HG03354 (cell line): ENCODE measurements around the gene ADTRP.

Source experiments
- ATAC-seq: cut with Tn5 transposase; IDR thresholded peaks from one replicate; pipeline ENCODE4 v1.9.1; 2021; ENCODE audit warnings: mild to moderate bottlenecking; ENCODE audit not compliant: unreplicated experiment, poor library complexity, severe bottlenecking

Gene ADTRP

DNA sequence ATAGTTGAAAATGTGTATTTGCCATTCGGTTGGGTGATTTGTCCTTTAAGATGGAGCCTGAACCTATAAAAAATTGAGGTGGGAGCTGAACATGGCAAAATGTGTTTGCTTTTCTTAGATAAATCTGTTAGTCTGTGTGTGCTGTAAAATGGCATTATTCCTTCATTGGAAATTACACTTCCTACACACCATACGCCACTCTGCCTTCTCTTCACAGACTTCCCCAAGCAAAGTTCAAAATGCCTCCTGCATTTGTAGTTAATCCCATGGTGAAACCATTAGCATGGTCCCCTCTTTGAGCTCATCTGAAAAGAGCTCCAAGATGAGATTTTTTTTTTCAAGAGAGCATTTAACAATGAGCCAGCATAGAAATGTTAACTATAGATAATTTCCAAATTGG lies 567 bp downstream of the ADTRP start:
- no peak for ATAC-seq

DNA sequence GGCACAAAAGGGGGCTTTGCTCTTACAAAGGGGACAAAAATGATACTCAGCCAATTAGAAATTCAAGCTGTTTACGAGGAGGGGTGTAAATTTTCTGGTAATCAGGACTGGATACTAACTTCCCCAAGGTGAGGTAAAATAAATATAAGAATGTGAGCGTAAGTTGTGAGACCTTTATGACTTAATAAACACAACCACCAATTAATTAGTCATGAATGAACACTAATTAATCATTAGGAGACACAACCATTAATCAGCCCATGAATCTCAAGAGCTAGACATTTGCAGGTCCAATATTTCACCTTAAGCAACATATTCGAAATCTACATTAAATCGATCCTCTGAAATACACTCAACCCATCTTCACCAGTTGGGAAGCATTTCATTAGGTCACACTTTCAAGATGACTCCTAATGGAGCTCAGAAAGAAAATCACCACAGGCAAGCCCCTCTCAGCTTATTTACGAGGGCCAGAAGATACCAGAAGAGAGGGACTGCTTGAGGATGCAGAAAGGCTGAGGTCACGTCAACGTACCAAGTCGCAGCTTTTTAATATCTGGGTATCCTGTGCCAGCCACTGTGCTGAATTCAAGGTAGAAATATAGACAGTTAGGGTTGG lies 2.7 kb downstream of the ADTRP start:
- ATAC-seq: no peak

DNA sequence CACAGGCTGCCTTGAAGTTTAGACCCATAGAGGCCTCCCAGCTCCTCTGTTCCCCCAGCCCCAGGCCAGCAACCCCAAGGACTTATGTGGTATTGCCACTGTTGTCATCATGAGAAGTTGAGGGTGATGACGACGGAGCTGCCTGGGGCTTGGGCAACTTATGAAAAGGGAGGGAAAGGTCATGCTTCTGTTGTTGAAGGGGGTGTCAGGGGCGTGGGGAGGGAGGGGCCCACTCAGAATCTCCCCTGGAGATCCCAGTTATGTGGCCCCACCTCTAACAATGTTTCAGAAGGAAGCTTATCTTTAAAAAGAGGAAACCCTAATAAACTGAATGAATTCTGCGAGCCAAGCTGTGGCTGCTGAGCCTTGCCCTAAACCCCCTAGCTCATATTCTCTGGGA lies 4.2 kb downstream of the ADTRP start:
- ATAC-seq: no peak

DNA sequence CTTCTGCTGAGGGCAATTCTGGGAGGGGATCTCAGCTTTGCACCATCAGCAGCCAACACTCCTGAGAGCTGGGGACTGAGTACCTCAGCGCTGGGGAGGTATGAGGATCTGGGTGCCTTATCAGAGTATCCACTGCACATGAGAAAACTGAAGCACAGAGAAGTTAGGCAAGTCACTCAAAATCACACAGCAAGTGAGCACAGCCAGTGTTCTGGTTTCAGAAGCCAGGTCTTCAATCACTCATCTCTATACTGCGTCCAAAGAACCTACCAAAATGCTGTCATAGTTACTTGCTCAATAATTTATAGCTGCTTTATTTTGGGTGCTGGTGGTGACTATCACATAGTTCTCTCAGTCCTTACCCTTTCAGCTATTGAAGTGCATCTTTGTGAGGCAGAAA lies 5.0 kb downstream of the ADTRP start:
- no peak for ATAC-seq

DNA sequence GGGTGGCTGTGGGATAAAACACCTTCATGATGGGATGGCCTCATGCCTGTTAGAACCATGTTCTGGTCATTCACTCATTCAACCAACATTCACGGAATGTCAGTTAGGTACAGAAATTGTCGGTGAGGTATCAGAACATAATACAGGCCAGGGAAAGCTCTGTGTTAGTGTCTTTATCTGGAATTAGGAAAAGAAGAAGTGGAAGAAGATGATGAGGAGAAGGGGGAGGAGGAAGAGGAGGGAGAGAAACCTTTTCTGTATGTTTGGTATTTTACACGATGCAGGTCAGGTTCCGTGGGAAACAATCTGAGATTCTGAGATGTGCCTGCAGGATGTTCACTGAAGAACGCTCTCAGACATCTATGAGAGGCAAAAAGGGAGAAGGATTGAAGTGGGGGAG lies 5.6 kb downstream of the ADTRP start:
- no peak for ATAC-seq

DNA sequence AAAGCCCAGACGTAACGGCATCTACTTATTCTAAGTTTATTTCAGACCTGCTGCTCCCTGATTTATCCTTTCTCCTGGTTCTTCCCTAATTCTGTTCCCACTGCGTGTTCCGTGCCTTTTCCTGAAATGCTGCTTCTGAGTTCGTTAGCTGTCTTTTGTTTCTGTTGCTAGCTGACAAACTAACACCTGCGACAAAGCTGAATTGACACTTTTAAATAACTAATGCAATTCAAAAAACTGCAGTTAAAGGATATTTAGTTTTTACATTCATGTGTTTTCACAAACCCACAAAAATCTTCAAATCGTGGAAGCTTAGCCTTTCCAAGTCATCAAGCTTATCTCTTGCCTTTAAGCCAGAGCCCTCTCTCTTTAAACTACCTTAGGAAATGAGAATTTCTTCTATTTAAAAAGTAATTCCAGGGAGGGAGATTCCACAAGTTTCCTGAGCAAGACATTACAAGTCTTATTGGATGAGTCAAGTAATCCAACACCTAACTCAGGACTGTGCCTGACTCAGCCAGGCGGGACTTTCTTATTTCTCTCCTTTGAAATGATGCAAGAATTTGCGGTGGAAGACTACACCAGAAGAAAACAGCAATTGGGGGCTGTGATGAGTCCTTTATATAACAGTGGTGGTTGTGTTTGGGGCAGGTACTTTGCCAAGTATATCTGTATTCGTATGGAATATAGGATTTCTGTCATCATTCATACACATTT lies 6.3 kb downstream of the ADTRP start:
- ATAC-seq: no peak

DNA sequence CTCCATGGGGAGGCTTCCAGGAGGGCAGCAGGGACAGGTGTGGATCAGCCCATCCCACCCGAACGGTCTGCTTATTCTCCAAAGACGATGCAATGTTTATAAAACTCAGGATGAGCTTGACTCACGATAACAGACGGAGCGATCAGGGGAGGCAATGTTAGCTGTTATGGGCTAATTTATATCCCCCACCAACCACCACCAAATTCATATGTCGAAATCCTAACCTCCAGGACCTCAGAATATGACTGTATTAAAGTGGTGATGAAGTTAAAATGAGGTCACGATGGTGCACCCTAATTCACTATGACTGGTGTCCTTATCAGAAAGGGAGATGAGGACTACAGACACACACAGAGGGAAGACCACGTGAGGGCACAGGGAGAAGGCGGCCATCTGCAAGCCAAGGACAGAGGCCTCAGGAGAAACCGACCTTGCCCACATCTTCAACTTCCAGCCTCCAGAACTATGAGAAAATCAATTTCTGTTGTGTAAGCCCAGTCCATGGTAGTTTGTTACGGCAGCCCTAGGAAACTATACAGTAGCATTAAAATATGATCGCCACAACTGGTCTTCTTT lies 7.0 kb downstream of the ADTRP start:
- ATAC-seq: no peak

DNA sequence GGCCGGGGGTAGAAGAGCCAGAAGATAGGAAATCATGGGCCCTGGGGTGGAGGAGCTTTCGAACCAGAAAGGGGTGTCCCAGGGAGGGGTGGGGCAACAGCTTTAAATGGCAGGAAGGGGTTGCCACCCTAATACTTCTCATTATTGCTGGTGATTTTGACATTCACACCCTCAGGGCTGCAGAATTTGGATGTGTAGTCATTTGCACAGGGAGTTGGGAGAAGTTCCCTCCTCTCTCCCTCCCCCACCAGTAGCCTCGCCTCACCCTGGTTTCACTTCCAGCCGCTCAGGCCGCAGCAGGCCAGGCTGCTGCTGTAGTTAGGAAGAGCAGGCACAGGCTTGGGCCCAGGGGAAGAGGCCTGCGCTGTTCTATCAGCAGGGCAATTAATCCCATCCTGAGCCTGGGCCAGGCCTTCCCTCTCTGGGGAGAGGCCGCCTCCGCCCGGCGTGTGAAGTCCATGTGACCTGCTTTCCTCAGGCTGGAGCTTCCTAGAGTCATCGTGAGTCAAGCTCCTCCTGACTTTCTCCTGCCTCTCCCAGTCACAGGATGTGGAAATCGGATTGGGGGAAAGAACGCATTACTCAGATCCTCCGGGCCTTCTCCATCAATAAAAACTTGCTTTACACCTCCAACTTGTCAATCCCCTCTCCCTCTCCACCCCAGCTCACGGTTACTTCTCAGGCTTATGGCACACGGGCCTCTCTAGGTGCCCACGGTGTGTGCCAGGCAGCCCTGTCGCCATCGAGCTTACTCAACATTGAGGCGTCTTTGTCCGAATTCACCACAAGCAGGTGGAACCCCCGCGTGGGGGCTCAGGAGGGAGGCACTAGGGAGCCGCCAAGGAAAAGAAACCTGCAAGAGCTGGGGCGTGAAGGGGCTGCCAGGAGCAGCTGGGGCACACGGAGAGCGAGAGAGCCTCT lies 7.8 kb downstream of the ADTRP start:
- ATAC-seq: no peak

DNA sequence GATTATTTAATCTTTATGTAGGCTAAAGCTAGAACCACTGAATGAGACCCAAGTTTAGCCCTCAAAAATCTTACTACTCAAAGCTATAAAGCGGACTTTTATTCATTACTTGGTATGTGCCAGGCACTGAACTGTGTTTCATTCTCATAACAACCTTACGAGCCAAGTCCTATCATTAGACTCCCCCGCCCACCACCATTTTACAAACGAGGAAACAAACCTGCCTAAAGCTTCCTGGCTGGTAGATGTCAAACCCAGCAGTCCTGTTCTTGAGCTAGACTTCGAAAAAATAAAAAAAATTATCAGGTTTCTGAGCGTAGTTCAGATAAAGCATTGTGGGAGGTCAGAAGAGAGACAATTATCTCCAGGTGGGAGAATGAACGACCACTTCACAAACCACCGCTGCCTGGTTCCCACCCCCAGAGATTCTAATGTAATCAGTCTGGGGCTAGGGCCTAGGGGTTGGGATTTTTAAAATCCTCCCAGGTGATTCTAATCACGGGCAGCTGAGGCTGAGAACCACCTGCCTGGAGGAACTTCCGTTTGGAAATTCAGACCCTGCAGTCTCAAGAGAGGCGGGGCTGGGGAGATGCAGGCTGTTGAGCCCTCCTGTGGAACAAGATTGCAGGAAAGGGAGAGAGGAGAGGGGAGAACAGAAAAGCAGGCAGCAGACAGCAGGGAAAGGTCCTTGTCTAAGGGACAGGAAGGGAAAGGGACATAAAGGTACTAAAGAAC lies 8.6 kb downstream of the ADTRP start:
- ATAC-seq: no peak

DNA sequence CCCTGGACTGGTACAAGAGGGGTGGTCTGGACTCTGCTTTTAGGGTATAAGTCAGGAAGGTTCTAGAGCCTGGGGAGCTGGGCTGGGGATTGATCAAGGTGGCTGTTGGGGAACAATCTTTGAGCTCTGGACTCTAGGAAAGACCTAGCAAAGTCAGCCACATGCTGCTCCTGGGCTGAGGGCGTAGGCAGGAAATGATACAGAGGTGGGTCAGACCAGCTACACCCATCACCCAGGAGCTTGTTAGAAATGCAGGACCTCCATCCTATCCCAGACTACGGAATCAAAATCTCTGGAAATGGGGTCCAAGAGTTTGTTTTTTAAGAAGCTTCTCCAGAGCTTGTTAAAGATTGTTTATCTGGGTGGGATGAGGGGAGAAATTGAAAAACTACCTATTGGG lies 9.4 kb downstream of the ADTRP start:
- ATAC-seq: no peak

DNA sequence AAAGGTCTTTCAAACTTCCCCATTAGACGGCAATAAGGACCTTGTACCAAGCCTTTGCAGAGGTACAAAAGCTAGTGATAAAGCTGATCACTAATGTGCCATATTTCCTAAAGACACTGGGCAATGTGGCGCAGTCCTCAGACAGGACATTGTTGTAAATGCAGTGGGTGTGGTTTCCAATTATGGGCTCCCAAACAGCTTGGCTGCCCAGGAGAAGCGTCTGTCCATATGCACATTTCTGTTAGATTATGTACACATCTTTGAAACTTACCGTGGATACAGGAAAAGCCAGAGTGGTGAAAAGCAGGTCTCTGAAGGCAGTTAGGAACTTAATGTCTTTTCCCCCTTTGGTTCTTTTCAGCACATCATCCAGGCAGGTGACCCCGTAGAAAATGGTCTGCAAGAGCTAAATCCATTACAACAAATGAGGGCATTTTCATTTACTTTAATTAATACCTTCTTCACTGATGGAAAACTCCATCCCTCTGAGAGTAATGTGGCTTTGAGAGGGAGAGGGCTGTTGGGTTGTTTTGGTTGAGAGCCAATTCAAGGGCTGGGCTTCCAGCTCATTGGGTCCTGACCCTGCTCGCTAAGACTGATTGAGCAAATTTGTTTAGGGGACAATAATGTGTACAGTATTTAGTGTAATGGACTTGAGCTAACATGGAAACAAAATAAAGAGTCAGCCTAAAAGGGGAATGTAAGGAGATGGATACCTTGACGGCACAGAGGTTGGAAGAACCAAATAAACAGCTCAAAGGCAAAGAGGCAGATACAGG lies 10.4 kb downstream of the ADTRP start:
- ATAC-seq: no peak

DNA sequence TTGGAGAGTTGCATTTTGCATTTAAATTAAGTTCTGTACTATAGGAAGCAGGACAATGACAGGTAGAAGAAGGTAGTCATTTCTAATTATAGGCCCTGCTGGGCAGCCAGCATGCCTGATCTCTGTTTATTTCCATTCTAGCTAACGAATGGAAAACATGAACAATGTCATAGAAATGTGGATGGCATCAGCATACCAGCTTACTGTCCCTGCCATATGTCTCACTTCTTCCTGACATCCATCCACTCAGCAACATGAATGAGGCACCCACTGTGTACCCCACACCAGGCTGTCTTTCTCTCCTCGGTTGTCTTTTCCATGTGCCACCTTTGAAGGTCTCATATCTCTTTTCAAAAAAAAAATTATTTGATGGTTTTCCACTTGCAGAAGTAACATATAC lies 11.1 kb downstream of the ADTRP start:
- ATAC-seq: no peak

DNA sequence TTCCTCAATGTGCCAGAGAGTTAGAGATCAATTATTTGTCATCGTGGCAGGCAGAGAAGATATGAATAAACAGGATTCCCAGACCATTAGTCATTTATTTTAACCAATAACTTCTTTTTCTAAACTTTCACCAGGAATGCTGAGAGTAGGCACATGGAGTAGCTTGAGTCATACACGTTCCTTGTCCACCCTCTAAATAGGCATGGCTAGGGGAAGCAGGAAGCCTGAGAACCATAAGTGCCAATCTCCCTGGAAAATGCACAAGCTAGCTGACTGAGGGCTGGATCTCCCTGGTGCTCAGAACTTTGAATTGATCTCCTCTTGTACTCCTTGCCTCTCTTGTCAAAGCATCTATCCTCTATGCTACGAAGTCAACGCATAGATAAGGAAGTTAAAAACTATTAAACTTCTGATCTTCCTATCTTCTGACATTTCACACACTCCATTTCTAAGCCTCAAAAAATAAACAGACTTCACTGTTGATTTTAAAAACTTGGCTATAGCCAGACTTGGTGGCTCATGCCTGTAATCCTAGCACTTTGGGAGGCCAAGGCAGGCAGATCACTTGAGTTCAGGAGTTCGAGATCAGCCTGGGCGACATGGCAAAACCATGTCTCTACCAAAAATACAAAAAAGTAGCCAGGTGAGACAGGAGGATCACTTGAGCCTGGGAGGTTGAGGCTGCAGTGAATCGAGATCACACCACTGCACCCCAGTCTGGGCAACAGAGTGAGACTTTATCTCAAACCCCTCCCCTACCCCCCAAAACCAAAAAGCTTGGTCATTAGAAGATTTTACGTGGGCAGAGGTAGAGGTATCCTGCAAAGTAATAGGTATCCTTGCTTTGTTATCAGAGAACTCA lies 11.8 kb downstream of the ADTRP start:
- no peak for ATAC-seq

DNA sequence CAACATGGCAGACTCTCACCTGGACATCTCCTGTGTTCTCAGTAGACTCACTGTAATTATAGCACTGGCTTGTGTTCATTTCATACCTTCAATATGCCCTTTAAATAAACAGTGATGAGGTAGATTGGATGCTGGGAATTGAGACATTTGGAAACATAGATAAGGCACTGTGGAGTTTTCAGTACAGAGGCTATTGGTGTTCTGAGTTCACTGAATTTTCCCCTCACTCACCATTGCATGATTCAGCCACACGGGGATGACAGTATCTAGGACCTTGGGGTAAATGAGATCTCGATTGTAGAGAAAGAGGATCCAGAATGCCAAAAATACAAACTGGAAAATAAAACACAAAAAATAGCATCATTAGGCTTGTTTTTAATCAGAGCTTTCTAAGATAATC lies 12.6 kb downstream of the ADTRP start:
- ATAC-seq: no peak

DNA sequence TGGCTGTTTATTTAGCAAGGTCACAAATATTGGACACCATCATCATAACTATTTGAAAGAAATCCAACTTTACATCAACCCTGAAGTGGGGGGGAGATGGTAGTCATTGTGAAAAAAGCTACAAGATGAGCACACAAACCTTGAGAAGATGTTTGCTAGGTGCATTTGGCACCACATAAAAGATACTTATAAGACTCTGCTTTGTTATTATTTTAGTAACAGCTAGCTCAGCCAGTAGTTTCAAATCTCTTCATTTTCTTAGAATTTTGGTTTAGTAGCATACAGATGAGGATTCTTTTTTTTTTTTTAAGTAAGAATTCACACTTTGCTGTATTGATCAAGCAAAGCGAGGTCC lies 14.4 kb downstream of the ADTRP start:
- no peak for ATAC-seq

DNA sequence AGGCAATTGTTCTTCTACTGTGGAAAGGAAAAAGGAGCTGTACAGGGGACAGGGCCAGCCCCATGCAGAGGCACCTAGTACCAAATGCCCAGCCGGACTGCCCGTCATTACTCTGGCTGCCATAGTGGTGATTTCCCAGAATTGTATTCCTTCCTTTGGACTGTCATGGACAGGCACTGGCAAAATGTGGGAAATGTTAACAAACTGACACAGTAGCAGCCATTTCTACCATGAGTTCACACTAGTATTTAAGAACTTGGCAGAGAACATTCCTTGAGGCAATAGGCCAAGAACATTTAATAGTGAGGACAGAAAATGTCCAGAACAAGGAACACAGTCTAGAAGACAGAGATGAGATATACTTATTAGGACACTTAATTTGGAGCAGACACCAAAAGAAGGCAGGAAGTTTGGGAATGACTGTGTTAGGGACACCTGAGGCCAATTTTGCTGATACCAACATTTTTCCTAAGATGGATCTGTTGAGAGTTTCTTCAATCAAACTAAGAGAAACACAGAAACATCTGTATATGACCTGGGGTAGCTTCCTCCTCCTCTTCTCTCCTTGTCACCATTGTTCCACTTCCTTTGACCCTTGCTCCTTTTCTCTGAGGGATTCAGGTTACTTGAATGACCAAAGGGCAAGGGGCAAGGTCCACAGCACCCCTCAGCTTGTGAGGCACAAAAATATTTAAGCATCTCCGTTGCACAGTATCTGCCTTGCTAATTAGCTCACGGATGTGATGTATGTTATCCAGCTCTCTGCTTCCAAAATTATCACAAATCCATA lies 14.9 kb downstream of the ADTRP start:
- ATAC-seq: no peak

DNA sequence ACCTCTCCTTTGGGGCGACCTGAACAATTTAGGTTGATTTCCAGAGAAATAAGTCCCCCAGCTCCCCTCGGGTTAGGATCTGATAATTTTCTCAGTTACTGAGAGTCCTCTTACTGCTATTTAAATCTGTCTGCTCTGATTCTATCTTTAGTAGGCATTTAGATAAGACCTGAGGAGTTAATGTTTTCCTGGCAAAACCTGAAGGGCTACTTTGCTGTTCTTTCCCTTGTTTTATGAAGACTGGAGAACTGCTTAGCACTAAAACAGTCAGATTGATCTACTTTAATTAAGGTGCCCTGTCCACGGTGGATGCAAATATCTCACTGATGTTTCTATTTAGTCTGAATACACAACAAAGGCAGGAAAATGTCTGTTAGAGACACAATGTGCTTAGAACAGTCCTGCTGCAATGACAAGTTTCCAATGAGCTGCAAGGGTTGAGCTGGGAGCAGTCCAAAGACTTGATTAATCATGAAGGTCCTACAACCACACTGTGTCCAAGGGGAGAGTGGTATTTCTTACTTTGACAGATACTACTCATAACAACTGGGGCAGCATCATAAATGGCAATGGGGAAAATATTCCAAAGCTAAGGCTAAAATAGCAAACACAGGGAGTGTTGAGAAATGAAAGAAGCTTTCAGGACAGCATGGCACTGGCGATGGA lies 15.7 kb downstream of the ADTRP start:
- ATAC-seq: no peak
